Lung (tissue), 12 donors: ENCODE results near the gene DOCK11. TPM values are rescaled to one million over a fixed set of nuclear protein-coding genes. Genes with fewer than 3 reads are reported as not detected.

ENCODE experiments used
- ATAC-seq: fragments of 200-7000 bp; cut with Tn5 transposase; one replicate; pipeline ENCODE4 v1.9.1; 2020; ENCODE audit warnings: moderate number of reproducible peaks; ENCODE audit not compliant: insufficient read depth, low FRiP score
- DNase-seq, 3 donors: peaks; one replicate each; pipeline ENCODE4 v3.0.0-alpha.2; 2013 to 2017
- H3K27ac ChIP-seq, 2 donors: one replicate each; pipeline ENCODE4 v1.5.1; 2013; ENCODE audit warnings: mild to moderate bottlenecking in 2 of 2, moderate library complexity in 2 of 2, control low read depth in 1 of 2, inconsistent platforms in 1 of 2, low read depth in 1 of 2, low read length in 1 of 2
- H3K27me3 ChIP-seq, 3 donors: one replicate each; pipeline ENCODE4 v1.5.1; 2013; ENCODE audit warnings: low read length in 2 of 3; ENCODE audit not compliant: control insufficient read depth in 3 of 3, insufficient read depth in 3 of 3
- H3K36me3 ChIP-seq, 4 donors: one replicate each; pipeline ENCODE4 v1.5.1; 2013; ENCODE audit warnings: low read length in 4 of 4, mild to moderate bottlenecking in 1 of 4, moderate library complexity in 1 of 4; ENCODE audit not compliant: control insufficient read depth in 4 of 4, insufficient read depth in 4 of 4
- H3K4me1 ChIP-seq, 5 donors: one replicate each; pipeline ENCODE4 v1.5.1; 2013; ENCODE audit warnings: low read length in 5 of 5, mild to moderate bottlenecking in 2 of 5, moderate library complexity in 1 of 5; ENCODE audit not compliant: control insufficient read depth in 5 of 5, insufficient read depth in 5 of 5
- H3K4me3 ChIP-seq: one replicate; pipeline ENCODE4 v1.5.1; 2013; ENCODE audit warnings: mild to moderate bottlenecking, control low read depth, moderate library complexity
- H3K9ac ChIP-seq, 2 donors: one replicate each; pipeline ENCODE4 v1.5.1; 2013; ENCODE audit warnings: low read length in 2 of 2, control low read depth in 1 of 2; ENCODE audit not compliant: insufficient read depth in 1 of 2
- H3K9me3 ChIP-seq, 4 donors: one replicate each; pipeline ENCODE4 v1.5.1; 2013; ENCODE audit warnings: low read length in 3 of 4, mild to moderate bottlenecking in 1 of 4, moderate library complexity in 1 of 4; ENCODE audit not compliant: control insufficient read depth in 4 of 4, insufficient read depth in 3 of 4
- WGBS, 2 donors: extraction: QIAGEN DNeasy Blood & Tissue Kit; methylation state at CpG; one replicate each; pipeline ENCODE4 v1.1.7; 2013; 5-methylcytosine and 5-hydroxymethylcytosine counted together
- polyA plus RNA-seq, 2 donors: library from polyadenylated mRNA; stranded (reverse); fragments of 200-250 nt; gene quantifications; one replicate each; pipeline ENCODE4 v1.2.1, GENCODE V29; 2013
- total RNA-seq, 2 donors: library from RNA; depleted of rRNA in 1 of 2; stranded (reverse); fragments of >200 nt in 1 of 2; gene quantifications; one replicate each; pipeline ENCODE4 v1.2.1, GENCODE V29; 2014 to 2021
- TF ChIP-seq, protein P1 (sequence below): IDR thresholded peaks from 2 replicates; pipeline ENCODE4 v1.5.1; 2012; ENCODE audit warnings: mild to moderate bottlenecking; ENCODE audit errors: control extremely low read depth, extremely low read depth
- donor health status: control.
- donor health status: control.
- donor health status: Bipolar disorder and iron deficiency.
- donor health status: healthy.
- donor health status: DM: yes; HTN: yes; CAD: no.

The DOCK11 gene
- total and polyA plus RNA-seq, 4 donors, result 16.0 to 32.0 (median 23.6) TPM

DNA sequence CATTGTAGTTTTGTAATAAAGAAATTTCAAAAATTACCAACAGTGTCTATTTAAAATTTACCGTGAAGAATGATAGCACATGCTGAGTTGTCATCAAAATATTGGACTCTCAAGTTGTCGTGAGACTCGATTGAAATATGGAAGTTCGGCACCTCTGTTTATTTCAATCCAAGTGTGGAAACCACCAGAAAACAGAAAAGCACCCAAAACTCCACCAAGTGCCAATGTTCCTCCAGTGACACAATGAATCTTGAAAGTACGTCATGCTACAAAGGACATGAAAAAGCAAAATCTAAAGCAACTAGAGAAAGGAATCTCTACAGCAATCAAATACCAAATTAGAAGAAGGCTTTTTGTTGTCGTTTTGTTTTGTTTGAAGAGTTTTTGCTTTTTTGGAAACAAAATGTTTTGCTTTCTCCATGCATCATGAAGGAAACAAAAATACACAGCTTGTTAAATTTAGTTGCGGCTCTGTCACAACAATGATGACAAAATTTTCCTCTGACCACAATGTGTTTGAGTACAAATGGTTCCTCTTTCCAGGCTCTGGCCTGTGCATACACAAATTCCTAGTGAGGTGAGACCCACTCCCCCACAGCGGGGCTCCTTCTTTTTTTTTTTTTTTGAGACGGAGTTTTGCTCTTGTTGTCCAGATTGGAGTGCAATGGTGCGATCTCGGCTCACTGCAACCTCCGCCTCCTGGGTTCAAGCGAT is 222.2 kb downstream of the DOCK11 start:
- Histone ChIP-seq H3K36me3 (no peaks in the 10 kb centered on the region), H3K4me3 (no peak overlapping the region), H3K9ac (no peak overlapping the region), H3K27me3 (no peaks in the 10 kb centered on the region), H3K9me3 (peaks cover 0 to 3% (median 0%) of the 10 kb centered on the region in 4 donors), H3K27ac (peak overlapping the region in 1 of 2 donors; percentile 82), H3K4me1 (peaks cover 0 to 2% (median 0%) of the 10 kb centered on the region in 5 donors)
- DNase-seq (no peak), ATAC-seq (peak; percentile 39)
- TF ChIP-seq, protein P1, sequence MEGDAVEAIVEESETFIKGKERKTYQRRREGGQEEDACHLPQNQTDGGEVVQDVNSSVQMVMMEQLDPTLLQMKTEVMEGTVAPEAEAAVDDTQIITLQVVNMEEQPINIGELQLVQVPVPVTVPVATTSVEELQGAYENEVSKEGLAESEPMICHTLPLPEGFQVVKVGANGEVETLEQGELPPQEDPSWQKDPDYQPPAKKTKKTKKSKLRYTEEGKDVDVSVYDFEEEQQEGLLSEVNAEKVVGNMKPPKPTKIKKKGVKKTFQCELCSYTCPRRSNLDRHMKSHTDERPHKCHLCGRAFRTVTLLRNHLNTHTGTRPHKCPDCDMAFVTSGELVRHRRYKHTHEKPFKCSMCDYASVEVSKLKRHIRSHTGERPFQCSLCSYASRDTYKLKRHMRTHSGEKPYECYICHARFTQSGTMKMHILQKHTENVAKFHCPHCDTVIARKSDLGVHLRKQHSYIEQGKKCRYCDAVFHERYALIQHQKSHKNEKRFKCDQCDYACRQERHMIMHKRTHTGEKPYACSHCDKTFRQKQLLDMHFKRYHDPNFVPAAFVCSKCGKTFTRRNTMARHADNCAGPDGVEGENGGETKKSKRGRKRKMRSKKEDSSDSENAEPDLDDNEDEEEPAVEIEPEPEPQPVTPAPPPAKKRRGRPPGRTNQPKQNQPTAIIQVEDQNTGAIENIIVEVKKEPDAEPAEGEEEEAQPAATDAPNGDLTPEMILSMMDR, result no peak
- WGBS, 2 donors, result 47 to 79% methylated on average over 13 of the region's 13 CpGs

DNA sequence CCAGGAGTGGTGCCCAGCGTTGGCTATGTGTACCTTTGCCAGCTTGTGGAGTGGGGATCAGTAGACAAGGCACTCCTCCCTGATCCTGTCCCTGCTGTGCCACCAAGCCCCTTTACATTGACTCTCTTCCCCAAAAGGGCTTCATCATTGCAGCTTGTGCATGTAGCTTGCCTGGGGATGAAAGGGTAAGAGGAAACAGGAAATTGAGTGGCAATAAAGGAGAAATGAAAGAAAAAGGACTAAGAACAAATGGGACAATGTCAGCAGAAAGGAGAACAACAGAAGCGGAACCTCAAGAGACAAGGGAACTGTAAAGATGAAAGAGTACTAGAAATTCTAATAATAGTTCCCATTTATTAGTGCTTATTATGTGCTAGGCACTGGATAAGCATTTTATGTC is 223.1 kb downstream of the DOCK11 start:
- TF ChIP-seq, protein P1, result no peak
- Histone ChIP-seq H3K9ac (no peak overlapping the region), H3K36me3 (no peaks in the 10 kb centered on the region), H3K27me3 (no peaks in the 10 kb centered on the region), H3K27ac (peak overlapping the region in 1 of 2 donors; percentile 82), H3K4me3 (no peak overlapping the region), H3K4me1 (peaks cover 0 to 2% (median 0%) of the 10 kb centered on the region in 5 donors), H3K9me3 (peaks cover 0 to 3% (median 0%) of the 10 kb centered on the region in 4 donors)
- ATAC-seq, result peak; percentile 23
- 28 to 58% methylated on average over 2 of the region's 2 CpGs for WGBS, 2 donors
- no peak for DNase-seq

DNA sequence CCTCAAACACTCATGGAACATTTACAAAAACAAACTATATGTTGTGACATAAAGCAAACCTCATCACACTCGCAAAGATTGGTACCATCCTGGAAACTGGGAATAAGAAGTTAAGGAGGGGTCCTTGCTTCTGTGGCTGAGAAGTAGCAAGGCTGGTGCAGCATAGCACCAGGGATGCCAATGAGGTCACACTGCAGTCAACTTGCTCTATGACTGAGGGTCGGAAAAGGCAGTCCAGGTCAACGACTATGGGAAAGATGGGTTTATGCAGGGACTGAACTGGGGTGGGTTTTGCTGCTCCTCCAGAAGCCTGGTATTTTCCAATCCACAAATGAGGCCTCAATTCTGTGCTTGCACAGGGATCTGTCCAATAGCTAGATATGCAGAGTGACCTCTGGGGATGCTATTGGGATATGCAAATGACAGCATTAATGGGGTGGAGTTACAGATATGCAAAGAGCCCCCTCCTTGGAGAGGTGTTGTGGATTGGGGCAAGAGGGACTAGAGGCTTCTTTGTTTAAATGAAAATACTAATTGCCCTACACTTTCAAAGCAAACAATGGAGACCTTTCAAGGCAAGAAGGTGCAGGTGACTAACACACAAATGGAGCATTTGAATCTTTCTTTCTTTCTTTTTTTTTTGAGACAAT is 224.6 kb downstream of the DOCK11 start:
- TF ChIP-seq, protein P1, result no peak
- Histone ChIP-seq H3K4me3 (no peak overlapping the region), H3K27me3 (no peaks in the 10 kb centered on the region), H3K9ac (no peak overlapping the region), H3K27ac (no peak overlapping the region), H3K4me1 (peaks cover 0 to 5% (median 0%) of the 10 kb centered on the region in 5 donors), H3K9me3 (peaks cover 0 to 3% (median 0%) of the 10 kb centered on the region in 4 donors), H3K36me3 (no peaks in the 10 kb centered on the region)
- WGBS, 2 donors, result 81 to 93% methylated on average over 3 of the region's 3 CpGs
- DNase-seq (no peak), ATAC-seq (no peak)
